Endothelial cell of umbilical vein (primary cell): ENCODE data around the gene MARK3.

ENCODE experiments used
- CTCF ChIP-seq, 2 donors: IDR thresholded peaks; 1 replicate in 1 of 2; 2 replicates in 1 of 2; pipeline ENCODE4 v1.5.1; 2011; ENCODE audit warnings: low read length in 2 of 2, mild to moderate bottlenecking in 2 of 2, moderate library complexity in 2 of 2, control low read depth in 1 of 2, inconsistent platforms in 1 of 2, low read depth in 1 of 2; ENCODE audit not compliant: insufficient read depth in 1 of 2; ENCODE audit errors: extremely low read depth in 1 of 2
- EZH2 ChIP-seq: IDR thresholded peaks from 2 replicates; pipeline ENCODE4 v1.6.1; 2012; ENCODE audit warnings: borderline replicate concordance, low read depth, mild to moderate bottlenecking, moderate library complexity, low read length, inconsistent platforms; ENCODE audit not compliant: severe bottlenecking
- FOS ChIP-seq: IDR thresholded peaks from 2 replicates; pipeline ENCODE4 v1.6.1; 2011; ENCODE audit warnings: mild to moderate bottlenecking, low read length, moderate library complexity, borderline replicate concordance; ENCODE audit not compliant: insufficient read depth
- JUN ChIP-seq: IDR thresholded peaks from 2 replicates; pipeline ENCODE4 v1.6.1; 2011; ENCODE audit warnings: borderline replicate concordance, low read depth; ENCODE audit not compliant: insufficient read length, insufficient read depth
- MYC ChIP-seq: IDR thresholded peaks from one replicate; pipeline ENCODE4 v1.6.1; 2011; ENCODE audit warnings: mild to moderate bottlenecking, low read depth, low read length
- POLR2A ChIP-seq: IDR thresholded peaks from 2 replicates; pipeline ENCODE4 v1.6.1; 2012; ENCODE audit warnings: low read depth, mild to moderate bottlenecking, control low read depth, low read length
- POLR2AphosphoS5 ChIP-seq: IDR thresholded peaks from 2 replicates; pipeline ENCODE4 v1.6.1; 2012; ENCODE audit warnings: low read depth, mild to moderate bottlenecking, control low read depth, low read length, moderate library complexity; ENCODE audit not compliant: insufficient read depth
- TF ChIP-seq, protein P1 (sequence below): IDR thresholded peaks from 2 replicates; pipeline ENCODE4 v1.6.1; 2011; ENCODE audit not compliant: insufficient read depth, insufficient read length

DNA sequence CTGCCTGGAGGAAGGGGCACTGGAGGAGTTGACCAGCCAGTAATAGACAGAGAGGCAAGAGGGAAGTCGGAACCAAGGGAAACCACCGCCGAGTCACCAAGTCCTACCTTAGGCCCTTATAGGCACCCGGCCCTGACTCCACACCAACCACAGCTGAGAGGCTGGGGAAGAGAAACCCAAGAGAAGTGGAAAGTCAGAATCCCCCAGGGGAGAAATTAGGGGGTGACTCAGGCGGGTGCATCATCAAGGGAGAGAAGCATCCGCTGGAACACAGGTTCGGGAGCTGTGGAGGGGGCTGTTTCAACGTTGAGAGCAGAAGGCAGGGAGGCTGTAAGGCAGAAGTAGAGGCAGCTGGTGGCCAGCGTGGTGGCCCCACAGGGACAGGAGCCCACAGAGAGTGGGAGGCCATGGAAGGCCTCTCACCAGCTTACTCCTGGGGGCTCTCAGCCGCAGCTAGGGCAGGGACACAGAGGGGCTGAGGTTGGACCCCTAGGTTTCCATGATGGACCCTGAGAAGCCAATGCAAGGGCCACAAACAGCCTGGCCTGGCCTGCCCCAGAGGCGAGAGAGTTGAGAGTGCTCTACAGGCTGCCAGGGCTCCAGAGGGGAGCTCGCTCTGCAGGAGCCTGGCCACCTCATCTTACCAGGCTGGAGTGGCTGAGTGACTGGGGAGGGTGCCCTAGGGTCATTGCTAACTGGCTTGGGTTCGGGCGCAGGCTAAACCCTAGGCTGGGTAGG, 142.4 kb downstream of the MARK3 start:
- TF ChIP-seq CTCF (IDR thresholded peaks at IDR 0.05; ENCODE audit: extremely low read depth in 1 of 2, insufficient read depth in 1 of 2, low read depth in 1 of 2, low read length in 2 of 2) = no peak
- no peak for TF ChIP-seq POLR2A
- TF ChIP-seq, protein P1, sequence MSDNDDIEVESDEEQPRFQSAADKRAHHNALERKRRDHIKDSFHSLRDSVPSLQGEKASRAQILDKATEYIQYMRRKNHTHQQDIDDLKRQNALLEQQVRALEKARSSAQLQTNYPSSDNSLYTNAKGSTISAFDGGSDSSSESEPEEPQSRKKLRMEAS = no peak
- TF ChIP-seq JUN = no peak
- no peak for TF ChIP-seq POLR2AphosphoS5
- no peak for TF ChIP-seq EZH2
- TF ChIP-seq MYC = no peak
- TF ChIP-seq FOS = no peak
